Lower leg skin (tissue), 3 donors: ENCODE data around the gene CYGB.

Experiments used
- CTCF ChIP-seq, 3 donors: fragments of 450-650 bp; IDR thresholded peaks; one replicate each; pipeline ENCODE4 v1.5.1; 2016; ENCODE audit warnings: antibody characterized with exemption in 3 of 3, mild to moderate bottlenecking in 3 of 3, moderate library complexity in 2 of 3
- POLR2A ChIP-seq, 2 donors: fragments of 450-650 bp; IDR thresholded peaks; one replicate each; pipeline ENCODE4 v1.6.1; 2016 to 2017; ENCODE audit warnings: antibody characterized with exemption in 2 of 2, mild to moderate bottlenecking in 1 of 2, moderate library complexity in 1 of 2

DNA sequence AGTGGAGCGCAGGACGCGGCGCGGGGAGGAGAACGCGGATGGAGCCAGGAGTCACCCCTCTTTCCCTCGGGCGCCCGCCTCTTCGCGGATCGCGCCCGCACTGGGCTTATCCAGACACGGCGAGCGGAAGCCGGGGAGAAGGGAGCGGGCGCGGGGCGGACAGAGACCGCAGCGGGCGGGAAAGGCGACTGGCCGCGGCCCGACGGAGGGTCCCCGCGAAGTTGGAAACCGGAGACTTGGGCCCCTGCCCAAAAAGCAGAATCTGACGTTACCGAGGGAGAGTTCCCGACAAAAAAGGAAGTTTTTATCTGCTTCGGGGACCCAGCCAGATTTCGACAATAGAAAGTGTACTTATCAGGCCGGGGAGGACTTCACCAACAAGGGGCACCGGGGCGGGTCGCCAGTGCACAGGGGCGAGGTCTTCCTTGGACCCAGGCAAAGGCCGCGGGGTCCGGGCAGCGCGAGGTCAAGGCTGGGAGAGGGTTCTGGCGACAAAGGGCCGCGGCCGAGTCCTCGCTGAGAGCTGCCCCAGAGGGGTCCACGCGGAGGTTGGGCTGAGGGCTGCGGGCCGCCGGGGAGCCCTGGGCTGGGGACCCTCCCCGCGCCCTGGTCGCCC is 47.6 kb upstream of the CYGB start:
- TF ChIP-seq CTCF (IDR thresholded peaks at IDR 0.05) = no peak
- TF ChIP-seq POLR2A (IDR thresholded peaks at IDR 0.05) = no peak
